Ovary (tissue), 9 donors: ENCODE measurements around the gene CYSRT1. TPM values are rescaled to one million over a fixed set of nuclear protein-coding genes. Genes with fewer than 3 reads are reported as not detected.

ENCODE experiments used
- DNase-seq, 5 donors: peaks; one replicate each; pipeline ENCODE4 v3.0.0-alpha.2; 2019 to 2020
- H3K27ac ChIP-seq, 2 donors: fragments of 200-600 bp; one replicate each; pipeline versions ENCODE4 v1.5.1 to v1.8.0; 2019 to 2022
- H3K27me3 ChIP-seq: fragments of 200-600 bp; one replicate; pipeline ENCODE4 v1.8.0; 2022
- H3K36me3 ChIP-seq: fragments of 200-600 bp; sonication (generic); one replicate; pipeline ENCODE4 v1.5.1; 2019
- H3K4me1 ChIP-seq: one replicate; pipeline ENCODE4 v1.8.1; 2013; ENCODE audit warnings: mild to moderate bottlenecking, moderate library complexity; ENCODE audit not compliant: insufficient read depth
- H3K4me3 ChIP-seq: fragments of 200-600 bp; sonication (generic); one replicate; pipeline ENCODE4 v1.5.1; 2017
- H3K9me3 ChIP-seq, 2 donors: fragments of 200-600 bp in 1 of 2; sonication (generic) in 1 of 2; one replicate each; pipeline versions ENCODE4 v1.5.1 to v1.8.1; 2013 to 2019; ENCODE audit warnings: mild to moderate bottlenecking in 1 of 2, moderate library complexity in 1 of 2
- CTCF ChIP-seq, 3 donors: fragments of 450-650 bp in 2 of 3; fragments of 200-600 bp in 1 of 3; IDR thresholded peaks; one replicate each; pipeline versions ENCODE4 v1.5.1 to v1.8.0; 2016 to 2022; ENCODE audit warnings: antibody characterized with exemption in 3 of 3, mild to moderate bottlenecking in 1 of 3
- EP300 ChIP-seq: sonication (generic); formaldehyde crosslinking; IDR thresholded peaks from one replicate; pipeline ENCODE4 v1.6.1; 2017; ENCODE audit warnings: antibody characterized with exemption
- POLR2A ChIP-seq: fragments of 450-650 bp; IDR thresholded peaks from one replicate; pipeline ENCODE4 v1.6.1; 2017; ENCODE audit warnings: antibody characterized with exemption, mild to moderate bottlenecking, moderate library complexity
- WGBS, 3 donors: extraction: QIAGEN DNeasy Blood & Tissue Kit in 1 of 3; methylation state at CpG; one replicate each; pipeline versions ENCODE4 v1.1.5 to v1.1.7; 2013 to 2017; 5-methylcytosine and 5-hydroxymethylcytosine counted together
- intact Hi-C, 4 donors: fragments of 100-400 bp; cut with DNase I; formaldehyde crosslinking; loops; one replicate each; pipeline versions ENCODE4 v1.11.0 to v1.15.1; 2022 to 2023
- polyA plus RNA-seq, 2 donors: library from polyadenylated mRNA; stranded (reverse); fragments of 200-250 nt in 1 of 2; fragments of 350-450 nt in 1 of 2; fragmentation: Illumina TruSeq in 1 of 2; extraction: RNeasy Lipid Tissue Mini Kit (QIAGEN cat#74804) in 1 of 2; gene quantifications; one replicate each; pipeline ENCODE4 v1.2.3, GENCODE V29; 2013 to 2014
- total RNA-seq, 7 donors: library from RNA; depleted of rRNA in 2 of 7; stranded (reverse); fragments of >200 nt in 2 of 7; fragmentation: NEBNext Ultra II Directional in 3 of 7; extraction: Animal tissue kit (Norgen Biotek cat#: 25700) in 3 of 7; gene quantifications; one replicate each; pipeline versions ENCODE4 v1.1.0 to v1.2.4, GENCODE V29; 2016 to 2023
- donor health status: DM: no; HTN: no; CAD: no; lungs with moderate emphysema.
- donor health status: DM: no; HTN: no; CAD: no.
- donor health status: Bipolar disorder and iron deficiency.
- donor health status: DM: yes; HTN: yes; CAD: no.
- donor health status: DM: no; HTN: no; CAD: no.
- donor health status: DM: yes; HTN: yes; CAD: no.

Gene CYSRT1
- total and polyA plus RNA-seq, 9 donors, result 0.12 to 0.80 (median 0.17) TPM; not detected in 4

GRCh38 chr9:137185921-137186320 lies 39.1 kb upstream of the CYSRT1 start:
- WGBS, 3 donors, result 88 to 95% (median 92%) methylated on average over 19 of the region's 19 CpGs
- H3K4me1 ChIP-seq, result peaks cover 19% of the 10 kb centered on the region
- no peak overlapping the region for H3K4me3 ChIP-seq
- H3K9me3 ChIP-seq, result no peaks in the 10 kb centered on the region
- no peak for DNase-seq
- intact Hi-C loops, result no loop called here
- no peaks in the 10 kb centered on the region for H3K27me3 ChIP-seq
- TF ChIP-seq EP300, result no peak
- TF ChIP-seq POLR2A, result no peak
- TF ChIP-seq CTCF (IDR thresholded peaks at IDR 0.05), result no peak
- no peaks in the 10 kb centered on the region for H3K36me3 ChIP-seq
- H3K27ac ChIP-seq, result no peak overlapping the region

GRCh38 chr9:137186385-137186784 lies 38.6 kb upstream of the CYSRT1 start:
- Histone ChIP-seq H3K9me3 (no peaks in the 10 kb centered on the region), H3K36me3 (no peaks in the 10 kb centered on the region), H3K4me1 (peaks cover 19% of the 10 kb centered on the region), H3K27me3 (no peaks in the 10 kb centered on the region), H3K4me3 (no peak overlapping the region), H3K27ac (no peak overlapping the region)
- TF ChIP-seq EP300, result no peak
- TF ChIP-seq POLR2A, result no peak
- no peak for TF ChIP-seq CTCF (IDR thresholded peaks at IDR 0.05)
- 56 to 76% (median 73%) methylated on average over 5 to 6 of the region's 6 CpGs for WGBS, 3 donors
- no peak for DNase-seq
- intact Hi-C loops, result no loop called here

GRCh38 chr9:137187386-137187785 lies 37.6 kb upstream of the CYSRT1 start:
- intact Hi-C loops, result no loop called here

GRCh38 chr9:137188086-137188489 lies 36.9 kb upstream of the CYSRT1 start:
- Histone ChIP-seq H3K4me1 (peaks cover 19% of the 10 kb centered on the region), H3K27me3 (no peaks in the 10 kb centered on the region), H3K27ac (peak overlapping the region; percentile 88 to 93), H3K36me3 (no peaks in the 10 kb centered on the region), H3K4me3 (peak overlapping the region; percentile 98), H3K9me3 (no peaks in the 10 kb centered on the region)
- 0 to 1% (median 0%) methylated on average over 30 to 31 of the region's 31 CpGs for WGBS, 3 donors
- TF ChIP-seq POLR2A (no peak), CTCF (IDR thresholded peaks at IDR 0.05) (no peak), EP300 (no peak)
- no peak for DNase-seq
- intact Hi-C loops, result no loop called here

More at GRCh38 chr9:137187386-137187785, 37.6 kb upstream of the CYSRT1 start:
- peaks cover 19% of the 10 kb centered on the region for H3K4me1 ChIP-seq
- no peaks in the 10 kb centered on the region for H3K36me3 ChIP-seq
- no peaks in the 10 kb centered on the region for H3K27me3 ChIP-seq
- peak overlapping the region; percentile 98 for H3K4me3 ChIP-seq
- no peak overlapping the region for H3K27ac ChIP-seq
- WGBS, 3 donors, result 77 to 87% (median 82%) methylated on average over 15 of the region's 15 CpGs
- no peak for TF ChIP-seq POLR2A
- TF ChIP-seq CTCF (IDR thresholded peaks at IDR 0.05), result no peak
- no peak for TF ChIP-seq EP300
- no peak for DNase-seq
- no peaks in the 10 kb centered on the region for H3K9me3 ChIP-seq
